Activated CD4-positive, alpha-beta T cell treated with anti-CD3 and anti-CD28 coated beads, Interleukin-2, amount 50 U/mL, for 24 hours (primary cell): ENCODE measurements around the gene GLRA3.
"Not testable (repeated sequence)": the region's sequence is repeated elsewhere in the genome, so short reads cannot be mapped to it uniquely, and the experiment has no call there.

Experiments
- DNase-seq, 2 donors: peaks; one replicate each; pipeline ENCODE4 v3.0.0-alpha.2; 2020; ENCODE audit warnings: low read depth in 1 of 2, low spot score in 1 of 2

GLRA3 gene

DNA sequence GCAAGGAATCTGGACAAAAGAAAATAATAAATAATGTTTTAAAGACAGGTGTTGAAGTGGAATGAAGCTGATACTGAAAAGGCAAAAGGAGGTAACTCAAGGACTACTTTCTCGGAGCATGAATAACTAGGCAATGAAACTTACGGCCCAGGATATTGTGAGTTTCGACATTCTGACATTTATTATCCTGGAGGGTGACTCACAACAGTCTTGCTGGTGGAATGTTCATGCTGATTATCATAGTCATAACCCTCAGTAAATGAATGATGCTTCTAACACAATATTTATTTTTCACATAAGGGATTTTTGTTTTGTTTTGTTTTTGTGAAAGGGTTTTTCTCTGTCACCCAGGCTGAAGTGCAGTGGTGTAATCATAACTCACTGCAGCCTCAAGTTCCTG is 159.8 kb downstream of the GLRA3 start:
- DNase-seq = no peak

DNA sequence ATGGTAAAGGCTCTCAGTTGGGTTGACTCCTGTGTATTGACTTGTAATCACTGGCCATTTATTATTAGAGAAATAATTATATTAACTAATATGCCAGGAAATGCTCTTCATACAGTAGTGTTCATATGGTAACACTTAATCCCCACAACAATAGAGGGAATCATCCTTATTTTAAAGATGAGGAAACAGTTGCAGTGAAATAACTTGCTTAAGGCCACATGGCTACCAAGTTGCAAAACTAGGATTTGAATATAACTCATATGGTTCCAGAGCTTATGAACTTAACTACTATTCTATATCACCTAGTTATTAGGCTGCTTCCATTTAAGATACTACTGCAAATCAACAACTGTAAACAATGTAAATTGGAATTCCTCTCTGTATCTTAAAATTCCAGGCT is 163.2 kb downstream of the GLRA3 start:
- no peak for DNase-seq

DNA sequence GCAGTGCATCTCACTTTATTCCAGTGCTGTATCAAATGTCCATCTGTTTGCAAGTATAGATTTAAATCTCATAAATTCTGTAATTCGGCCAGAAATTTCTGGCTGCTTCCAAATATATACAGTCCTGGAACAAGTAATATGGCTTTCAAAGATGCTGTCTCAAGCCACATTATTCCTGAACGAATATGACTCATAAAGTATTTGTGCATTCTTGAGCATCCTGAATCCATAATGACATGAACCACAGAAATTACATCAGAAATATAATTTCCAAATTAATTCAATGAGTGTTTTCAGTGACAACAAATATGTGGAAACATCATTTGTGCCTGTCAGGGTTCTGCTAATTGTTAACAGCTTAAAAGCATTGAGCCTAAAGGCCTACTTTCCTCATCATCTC is 165.8 kb downstream of the GLRA3 start:
- DNase-seq = no peak

DNA sequence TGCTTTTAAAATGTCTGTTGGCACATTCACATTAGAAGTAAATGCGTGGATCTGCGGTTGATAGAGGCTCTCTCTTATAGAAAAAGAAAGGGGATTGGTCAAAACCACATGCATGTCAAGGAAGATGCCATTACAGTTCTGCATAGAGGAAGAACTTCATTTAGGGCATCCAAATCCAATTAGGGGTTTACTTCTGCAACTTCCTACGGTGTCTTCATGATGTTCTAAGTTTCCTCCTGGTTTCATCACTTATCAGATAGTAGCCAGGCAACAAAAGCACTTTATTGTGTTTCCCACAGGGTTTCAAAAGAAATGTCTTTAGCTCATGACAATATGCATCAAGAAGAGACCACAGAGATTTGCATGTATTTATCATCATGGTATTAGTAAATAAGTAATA is 170.8 kb downstream of the GLRA3 start:
- no peak for DNase-seq

DNA sequence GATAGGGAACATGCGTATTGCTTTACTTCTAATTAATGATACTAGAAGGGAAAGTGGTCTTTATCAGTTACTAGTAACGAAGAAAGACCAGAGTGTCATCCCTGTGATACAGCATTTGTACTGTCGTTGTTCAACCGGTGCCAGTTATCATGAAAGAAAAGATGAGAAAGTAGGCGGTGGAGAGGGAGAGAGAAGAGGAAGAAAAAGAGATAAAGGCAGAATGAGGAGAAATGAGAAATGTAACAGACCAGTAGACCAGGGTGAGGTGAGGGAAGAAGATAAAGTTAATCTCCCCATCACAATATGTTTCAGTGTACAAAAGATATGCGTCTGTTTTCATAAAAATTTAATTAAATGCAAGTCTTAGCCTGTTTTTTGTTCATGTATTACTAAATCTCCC is 171.6 kb downstream of the GLRA3 start:
- DNase-seq = no peak

DNA sequence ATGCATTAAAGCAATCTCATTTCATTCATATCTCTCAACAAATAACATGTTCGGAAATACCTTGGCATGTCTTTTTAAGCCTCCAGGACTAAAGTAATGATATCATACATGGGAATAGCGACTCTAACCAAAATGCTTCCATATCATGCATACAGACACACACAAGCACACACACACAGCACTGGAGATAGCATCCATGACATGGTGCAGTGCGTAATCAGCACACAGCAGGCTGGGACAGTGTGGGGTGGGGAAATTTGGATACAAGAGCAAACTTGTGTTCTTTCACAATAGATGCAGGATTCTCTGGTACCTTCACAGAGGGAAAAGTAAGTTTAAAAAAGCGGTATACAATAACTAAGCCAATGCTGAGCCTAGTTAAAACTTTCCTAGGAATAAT is 174.4 kb downstream of the GLRA3 start:
- DNase-seq = no peak

DNA sequence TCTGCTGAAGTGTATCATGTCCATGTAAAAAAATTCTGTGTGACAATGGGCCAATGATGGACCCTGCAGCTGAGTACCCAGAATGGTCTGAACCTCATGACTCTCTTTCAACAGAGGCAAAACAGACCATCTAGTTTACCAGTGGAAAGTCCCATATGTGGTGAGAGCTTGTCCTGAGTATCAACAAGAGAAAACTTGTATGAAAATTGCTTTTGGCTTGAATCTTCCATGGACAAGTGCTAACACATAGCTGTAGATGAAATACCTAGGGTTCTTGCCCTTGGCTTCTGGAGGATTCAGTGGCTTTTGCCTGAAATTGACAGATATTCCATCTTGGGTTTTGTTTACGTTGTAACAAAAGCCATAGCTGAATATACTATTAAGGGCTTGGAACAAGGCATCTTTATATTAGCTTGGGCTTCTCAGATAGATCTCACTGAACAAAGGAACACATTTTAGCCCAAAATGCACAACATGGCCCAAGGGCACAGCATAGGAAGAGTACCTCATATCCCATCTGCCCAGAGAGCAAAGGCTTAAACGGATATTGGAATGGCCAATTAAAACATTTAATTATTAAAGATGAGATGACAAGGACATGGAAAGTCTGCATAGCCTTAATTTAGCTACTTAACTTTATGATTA is 178.2 kb downstream of the GLRA3 start:
- no peak for DNase-seq

DNA sequence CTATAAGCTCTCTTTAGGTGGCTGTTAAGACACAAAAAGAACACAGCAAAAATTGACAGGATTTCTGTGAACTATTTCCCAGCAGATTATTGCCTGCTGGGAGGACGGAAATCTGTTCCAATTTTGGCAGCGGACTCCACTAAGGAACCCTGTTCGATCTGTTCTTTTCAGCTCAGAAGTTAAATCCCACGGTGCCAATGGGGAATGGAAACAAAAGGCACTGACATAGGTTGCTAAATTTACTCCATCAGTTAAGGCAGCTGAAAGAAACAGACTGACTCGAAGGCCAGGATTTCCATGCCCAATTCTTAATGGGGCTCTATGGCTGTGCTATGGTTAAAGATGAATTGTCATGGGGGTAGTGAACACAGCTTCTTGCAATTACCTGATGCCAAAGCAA is 180.2 kb downstream of the GLRA3 start:
- no peak for DNase-seq

DNA sequence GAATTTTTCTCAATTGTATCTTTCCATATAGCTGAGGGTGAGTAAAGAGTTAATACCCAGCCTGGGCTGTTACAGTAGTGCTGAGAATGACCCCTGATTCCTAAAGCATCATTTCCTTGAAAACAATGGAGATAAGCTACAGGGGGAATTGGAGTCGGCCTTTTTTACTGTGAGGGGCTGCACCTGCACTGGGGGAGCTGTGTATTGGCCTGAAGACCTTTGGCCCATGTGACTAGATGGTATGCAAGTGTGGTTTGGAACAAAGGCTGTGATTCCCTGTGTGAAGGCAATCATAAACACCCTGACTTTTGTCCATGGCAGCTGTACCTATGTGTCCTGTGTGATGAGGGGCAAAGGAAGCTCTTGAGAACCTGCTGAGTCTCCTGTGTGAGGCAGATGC is 182.7 kb downstream of the GLRA3 start:
- no peak for DNase-seq

DNA sequence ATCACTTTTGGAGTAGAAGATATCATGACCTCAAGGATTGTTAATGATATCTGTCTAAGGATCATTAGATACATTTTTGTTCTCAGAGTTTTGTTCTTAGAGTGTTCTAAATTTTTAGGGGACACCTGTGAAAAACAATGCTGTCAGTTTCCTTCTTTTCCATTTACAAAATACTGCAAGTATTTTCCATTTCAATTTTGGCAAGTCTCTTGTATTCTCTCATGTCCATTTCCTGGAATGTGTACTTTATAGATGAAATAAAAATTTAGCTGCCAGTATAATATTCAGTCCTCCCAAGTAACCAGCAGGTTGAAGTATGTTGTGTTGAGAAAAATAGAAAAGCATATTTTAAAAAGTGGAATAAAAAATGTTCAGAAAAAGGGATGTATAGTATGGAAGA is 188.9 kb downstream of the GLRA3 start:
- DNase-seq = no peak

DNA sequence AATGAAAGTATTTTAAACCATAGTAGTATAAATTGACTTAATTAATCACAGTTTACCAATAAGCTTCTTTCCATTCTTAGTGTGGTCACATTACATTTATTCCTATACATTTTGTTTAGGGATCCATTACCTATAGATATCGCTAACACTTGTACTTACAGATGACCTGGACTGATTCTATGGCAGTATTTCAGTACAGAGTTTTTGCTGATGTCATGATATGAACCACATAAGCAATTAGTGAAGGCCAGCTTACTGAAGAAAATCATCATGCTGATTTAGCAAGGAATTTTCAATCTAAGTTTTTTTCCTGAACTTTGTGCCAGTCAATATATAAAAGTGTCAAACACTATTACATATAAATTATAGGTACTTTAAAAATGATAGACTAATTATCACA is 193.3 kb downstream of the GLRA3 start:
- no peak for DNase-seq

DNA sequence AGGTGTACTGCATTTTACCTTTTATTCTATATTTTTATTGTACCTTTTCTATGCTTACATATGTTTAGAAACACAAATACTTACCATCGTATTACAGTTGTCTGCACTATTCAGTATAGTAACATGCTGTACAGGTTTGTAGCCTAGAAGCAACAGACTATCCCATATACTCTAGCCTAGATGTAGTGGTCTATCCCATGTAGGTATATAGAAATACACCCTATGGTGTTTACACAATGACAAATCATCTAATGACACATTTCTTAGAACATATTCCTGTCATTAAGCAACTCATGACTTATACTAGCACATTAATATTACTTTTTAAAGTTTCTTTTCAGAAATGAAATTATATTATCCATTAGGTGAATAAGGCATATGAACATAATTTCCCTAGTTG is 195.6 kb downstream of the GLRA3 start:
- DNase-seq = no peak

DNA sequence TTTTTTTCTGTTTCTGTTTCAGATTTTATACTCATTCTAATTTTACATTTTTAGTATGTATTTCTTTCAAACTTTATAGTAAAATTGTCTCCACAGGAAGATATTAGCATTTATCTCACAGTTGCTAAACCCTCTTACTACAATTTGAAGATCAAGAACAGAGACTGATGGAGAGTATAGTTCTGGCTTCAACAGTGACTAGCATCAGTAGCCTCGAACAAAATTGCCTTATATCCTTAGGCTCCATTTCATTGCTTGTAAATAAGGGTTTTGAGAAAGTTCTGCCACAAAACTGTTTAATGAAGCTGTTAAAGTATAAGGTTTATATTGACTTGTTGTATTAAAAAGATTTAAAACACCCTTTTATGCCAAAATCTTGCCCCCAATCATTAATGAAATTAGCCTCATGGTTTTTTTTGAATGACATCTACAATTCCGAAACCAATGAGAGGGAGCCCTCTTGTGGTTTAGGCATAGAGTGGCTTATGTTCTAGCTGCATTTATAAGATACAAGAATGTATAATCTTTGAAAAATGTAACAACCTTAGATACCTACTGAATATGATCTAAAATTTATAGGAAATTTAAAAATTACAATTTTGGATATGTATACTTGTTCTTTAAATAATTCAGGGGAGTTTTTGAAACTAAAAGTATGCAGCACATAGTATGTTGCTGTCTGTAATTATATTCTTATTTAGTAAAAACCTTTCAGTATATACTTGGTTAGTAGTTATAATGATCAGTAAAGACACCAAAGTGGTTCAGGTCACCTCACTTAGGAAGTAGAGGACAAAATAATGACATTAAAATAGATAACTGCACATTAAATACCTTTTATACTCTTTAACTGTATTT is 196.9 kb downstream of the GLRA3 start:
- DNase-seq = no peak

DNA sequence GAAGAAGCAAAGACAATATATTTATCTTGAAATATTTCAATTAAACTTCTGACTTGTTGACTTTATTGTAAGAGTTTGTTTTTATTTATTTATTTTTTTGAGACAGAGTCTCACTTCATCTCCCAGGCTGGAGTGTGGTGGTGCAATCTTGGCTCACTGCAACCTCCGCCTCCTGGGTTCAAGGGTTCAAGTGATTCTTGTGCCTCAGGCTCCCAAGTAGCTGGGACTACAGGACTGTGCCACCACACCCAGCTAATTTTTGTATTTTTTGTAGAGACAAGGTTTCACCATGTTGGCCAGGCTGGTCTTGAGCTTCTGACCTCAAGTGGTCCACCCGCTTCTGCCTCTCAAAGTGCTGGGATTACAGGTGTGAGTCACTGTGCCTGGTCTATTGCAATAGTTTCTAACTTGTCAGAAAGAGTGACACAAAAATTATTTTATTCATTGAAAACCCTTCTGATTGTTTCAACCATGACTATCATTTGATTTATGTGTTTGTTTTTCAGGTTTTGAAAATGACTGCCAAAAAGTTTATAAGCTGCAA is 199.1 kb downstream of the GLRA3 start:
- not testable (repeated sequence) for DNase-seq

DNA sequence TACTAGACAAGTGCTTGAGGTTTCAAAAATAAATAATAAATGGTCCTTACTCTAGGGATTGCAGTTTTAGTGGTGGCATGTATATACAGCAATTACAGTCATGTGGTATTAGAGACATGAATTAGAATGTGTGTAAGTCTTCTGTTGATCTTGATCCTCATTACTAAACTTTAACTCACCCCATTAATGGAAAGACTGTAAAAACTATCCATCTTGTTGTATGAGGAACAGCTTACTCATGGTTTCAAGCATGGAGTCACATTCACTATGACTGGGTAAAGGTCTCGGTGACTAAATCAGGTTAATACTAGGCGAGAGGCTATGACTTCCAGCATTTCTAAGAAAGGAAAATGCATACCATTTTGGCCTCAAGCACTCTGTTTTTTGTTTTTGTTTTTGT is 199.8 kb downstream of the GLRA3 start:
- no peak for DNase-seq

DNA sequence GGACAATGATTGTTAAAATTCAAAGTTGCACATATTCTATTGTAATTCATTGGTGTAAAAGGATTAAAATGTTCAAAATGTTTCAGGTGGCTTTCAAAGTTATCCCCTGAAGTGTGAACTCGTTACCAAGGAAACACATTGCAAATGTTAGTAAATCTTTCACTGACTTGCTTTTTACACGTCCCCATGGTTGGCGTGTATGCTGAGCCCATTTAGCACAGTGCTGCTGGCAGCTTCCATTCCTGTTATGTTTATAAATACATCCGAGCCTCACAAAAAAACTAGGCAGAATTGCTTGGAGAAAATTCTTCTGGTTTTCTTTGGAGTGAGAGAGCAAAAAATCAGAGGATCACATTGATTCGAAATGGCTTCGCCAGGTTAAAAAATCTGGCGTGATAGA is 200.9 kb downstream of the GLRA3 start:
- no peak for DNase-seq

DNA sequence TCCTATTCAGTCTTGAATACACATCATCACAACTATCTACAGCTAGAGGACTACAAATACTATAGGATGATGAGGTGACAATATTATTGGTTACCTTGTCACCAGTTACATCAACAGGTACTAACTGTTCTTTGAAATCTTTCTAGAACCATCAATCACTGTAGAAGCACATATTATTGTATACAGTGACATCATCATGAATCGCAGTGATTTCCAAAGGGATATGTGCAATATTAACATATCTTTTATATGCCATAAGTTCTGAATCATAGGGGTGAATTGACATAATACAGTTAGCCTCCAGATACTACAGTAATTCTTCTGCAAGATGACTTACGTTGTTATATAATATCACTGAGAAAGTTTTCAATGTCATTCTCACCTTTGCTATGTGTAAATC is 201.6 kb downstream of the GLRA3 start:
- DNase-seq = no peak

DNA sequence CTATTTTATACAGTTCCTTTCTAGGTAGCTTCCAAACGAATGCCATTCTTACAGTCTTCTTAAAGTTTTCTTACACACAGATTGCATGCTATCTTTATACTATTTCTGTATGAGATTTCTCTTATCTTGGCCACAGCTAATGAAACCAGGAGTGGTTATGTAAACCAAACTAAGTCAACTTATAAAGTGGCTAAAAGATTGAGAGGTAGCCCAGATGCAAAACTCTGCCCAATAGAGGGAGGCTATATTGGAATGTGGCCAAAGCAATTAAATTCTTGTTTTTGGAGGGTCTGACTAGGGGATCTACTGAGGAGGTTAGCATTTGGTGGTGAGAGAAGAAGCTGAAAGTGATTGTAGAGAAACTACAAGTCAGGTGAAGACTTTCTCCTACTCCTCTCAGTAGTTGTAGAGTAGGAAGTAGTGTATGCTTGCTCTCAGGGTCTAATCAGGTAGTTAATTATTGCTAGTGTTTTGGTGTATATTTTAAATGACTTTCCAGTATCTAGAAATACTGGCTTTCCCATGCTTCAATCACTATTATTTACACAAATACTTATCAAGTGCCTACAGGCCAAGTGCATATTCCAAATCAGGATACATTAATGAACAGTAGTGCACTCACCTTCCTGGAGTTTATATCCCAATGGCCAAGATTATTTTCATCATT is 202.6 kb downstream of the GLRA3 start:
- DNase-seq = no peak

DNA sequence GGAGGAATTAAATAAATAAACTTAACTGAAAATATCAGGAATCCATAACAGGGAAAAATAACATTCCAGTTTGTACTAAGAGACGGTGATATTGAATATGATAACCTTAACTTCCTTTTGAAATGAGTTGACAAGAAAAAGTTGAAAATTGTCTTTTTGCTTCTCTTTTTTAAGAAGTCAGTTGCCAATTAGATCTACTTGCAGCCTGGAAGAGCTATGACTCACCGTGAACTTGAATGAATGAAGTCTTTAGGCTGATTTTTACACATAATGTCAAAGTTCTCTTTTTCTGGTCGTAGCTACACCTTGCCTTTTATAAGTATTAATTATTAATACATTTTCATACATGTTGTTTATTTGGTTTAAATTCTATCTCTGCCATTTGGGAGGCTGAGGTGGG is 212.4 kb downstream of the GLRA3 start:
- DNase-seq = no peak

DNA sequence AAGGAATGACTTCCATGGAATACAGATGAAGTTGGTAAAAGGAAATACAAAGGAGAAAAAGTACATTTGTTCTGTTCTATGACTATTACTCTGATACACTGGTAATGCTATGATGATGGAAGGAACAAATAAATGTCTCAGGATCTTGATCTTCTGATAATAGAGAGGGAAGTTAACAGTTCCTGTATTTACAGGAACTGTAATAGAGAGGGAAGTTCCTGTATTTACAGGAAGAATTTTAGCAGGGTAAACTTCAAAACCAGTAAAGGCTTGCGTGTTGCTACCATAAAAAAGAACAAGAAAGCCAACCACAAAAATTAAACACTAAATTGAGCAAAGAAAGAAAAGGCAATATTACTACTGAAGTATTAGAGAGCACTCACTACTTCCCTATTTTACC is 215.1 kb downstream of the GLRA3 start:
- no peak for DNase-seq

DNA sequence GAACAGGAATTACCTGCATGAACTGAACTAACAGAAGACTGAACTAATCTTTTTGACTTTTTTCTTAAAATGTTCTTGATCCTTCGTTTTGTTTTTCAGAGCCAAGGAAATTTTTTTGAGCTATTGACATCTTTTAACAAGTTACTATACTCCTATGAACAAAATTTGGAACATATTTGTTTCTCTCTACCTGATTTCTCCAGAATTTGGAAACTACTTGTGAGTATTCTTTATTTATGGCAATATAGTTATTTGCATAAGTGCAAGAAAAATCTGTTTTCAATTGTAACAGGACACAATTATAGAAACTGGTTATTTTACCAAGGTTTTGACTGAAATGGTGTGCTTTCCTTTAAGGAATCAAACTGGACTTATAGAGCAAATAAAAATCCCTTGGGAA is 217.3 kb downstream of the GLRA3 start:
- no peak for DNase-seq

DNA sequence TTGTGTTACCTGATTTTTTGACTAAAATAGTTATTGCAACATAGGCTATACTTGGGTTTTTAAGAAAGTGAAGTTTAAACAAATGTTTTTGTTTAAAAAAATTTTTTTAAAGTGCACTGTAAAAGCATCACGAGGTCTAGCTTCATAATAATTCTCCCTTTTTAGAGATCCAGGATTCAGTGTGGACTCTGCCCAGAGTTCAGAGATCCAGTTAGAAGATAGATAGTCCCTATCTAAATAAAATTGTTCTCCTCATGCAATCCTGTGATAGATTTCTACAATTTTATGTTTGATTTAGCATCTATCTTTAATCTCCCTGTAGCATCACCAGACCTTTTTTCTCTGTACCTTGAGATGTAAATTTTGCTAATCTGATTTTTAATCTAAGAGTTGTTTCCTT is 221.3 kb downstream of the GLRA3 start:
- DNase-seq = no peak
